H1 (cell line): Measurements from ENCODE around the gene IREB2. TPM values are rescaled to one million over a fixed set of nuclear protein-coding genes. Genes with fewer than 3 reads are reported as not detected.

Source experiments
- CHD7 ChIP-seq: fragments of 300-600 bp; sonication (generic); IDR thresholded peaks from 2 replicates; pipeline ENCODE4 v1.7.1; 2012; ENCODE audit warnings: low read length, moderate library complexity, mild to moderate bottlenecking, inconsistent platforms; ENCODE audit not compliant: insufficient replicate concordance
- polyA plus RNA-seq, 7 experiments: library from polyadenylated mRNA; depleted of rRNA in 3 of 7; stranded (reverse) in 5 of 7; unstranded in 2 of 7; fragments of >200 nt in 5 of 7; fragments of 200-250 nt in 2 of 7; gene quantifications; 1 replicate in 5 of 7; 2 replicates in 1 of 7; 4 replicates in 1 of 7; pipeline versions ENCODE4 v1.2.1 to v1.2.3, GENCODE V29; 2011 to 2013; ENCODE audit warnings: missing spikeins in 2 of 7, mixed read lengths in 2 of 7
- total RNA-seq: library from RNA; stranded (reverse); fragmentation: NEBNext Ultra II Directional; extraction: Animal tissue kit (Norgen Biotek cat#: 25700); gene quantifications from 2 replicates; pipeline ENCODE4 v1.2.1, GENCODE V29; 2021

Gene IREB2
- total and polyA plus RNA-seq, 2 of the 8 experiments (the other 6 are each of a cell fraction or from before 2014, with no cell fraction given), result 21.0 to 103 TPM

GRCh38 chr15:78454992-78455391 is 17.0 kb downstream of the IREB2 start (continued):
- TF ChIP-seq CHD7, result no peak
- TF ChIP-seq, all 59 proteins: peak for 0
